HG02870 (cell line): ENCODE measurements around the gene ABTB2.

Source experiments
- ATAC-seq: cut with Tn5 transposase; IDR thresholded peaks from one replicate; pipeline ENCODE4 v1.9.1; 2021; ENCODE audit warnings: mild to moderate bottlenecking, moderate library complexity; ENCODE audit not compliant: unreplicated experiment

Gene ABTB2

GRCh38 chr11:34296412-34296811, 61.4 kb downstream of the ABTB2 start:
- no peak for ATAC-seq

GRCh38 chr11:34292546-34292945, 65.3 kb downstream of the ABTB2 start:
- ATAC-seq, result no peak

- ATAC-seq, result no peak
These were observed 65.7 kb downstream of the ABTB2 start for GRCh38 chr11:34292111-34292510.

- no peak for ATAC-seq
These were observed 66.9 kb downstream of the ABTB2 start for GRCh38 chr11:34290926-34291325.

GRCh38 chr11:34288492-34288891, 69.3 kb downstream of the ABTB2 start:
- no peak for ATAC-seq

- no peak for ATAC-seq
These were observed 72.9 kb downstream of the ABTB2 start for GRCh38 chr11:34284811-34285481.

GRCh38 chr11:34284156-34284555, 73.7 kb downstream of the ABTB2 start:
- no peak for ATAC-seq

- no peak for ATAC-seq
These were observed 76.6 kb downstream of the ABTB2 start for GRCh38 chr11:34280945-34281872.

GRCh38 chr11:34278693-34279297, 79.0 kb downstream of the ABTB2 start:
- ATAC-seq, result no peak

GRCh38 chr11:34278175-34278574, 79.6 kb downstream of the ABTB2 start:
- ATAC-seq, result no peak

- no peak for ATAC-seq
These were observed 80.6 kb downstream of the ABTB2 start for GRCh38 chr11:34277171-34277570.

- no peak for ATAC-seq
These were observed 81.4 kb downstream of the ABTB2 start for GRCh38 chr11:34276352-34276864.

- ATAC-seq, result no peak
These were observed 82.3 kb downstream of the ABTB2 start for GRCh38 chr11:34275486-34275885.

GRCh38 chr11:34274712-34275398, 83.0 kb downstream of the ABTB2 start:
- ATAC-seq, result no peak

- ATAC-seq, result no peak
These were observed 84.7 kb downstream of the ABTB2 start for GRCh38 chr11:34273099-34273498.

GRCh38 chr11:34271727-34272126, 86.1 kb downstream of the ABTB2 start:
- no peak for ATAC-seq

- no peak for ATAC-seq
These were observed 87.1 kb downstream of the ABTB2 start for GRCh38 chr11:34270711-34271110.

GRCh38 chr11:34269694-34270245, 88.0 kb downstream of the ABTB2 start:
- ATAC-seq, result no peak

GRCh38 chr11:34268906-34269430, 88.8 kb downstream of the ABTB2 start:
- ATAC-seq, result no peak

- no peak for ATAC-seq
These were observed 90.4 kb downstream of the ABTB2 start for GRCh38 chr11:34267417-34267816.
